B cell (primary cell): ENCODE data around the gene CHRNA7. TPM values are rescaled to one million over a fixed set of nuclear protein-coding genes. Genes with fewer than 3 reads are reported as not detected.

ENCODE experiments used
- ATAC-seq: fragments of 200-7000 bp; cut with Tn5 transposase; one replicate; pipeline ENCODE4 v1.10.0; 2021; ENCODE audit warnings: low read depth, mild to moderate bottlenecking, moderate number of reproducible peaks, moderate library complexity
- CTCF ChIA-PET: fragments of 350-600 bp; sonication (Branson Sonifier 250); formaldehyde crosslinking; loops from one replicate; lab custom pipeline; 2021; ENCODE audit warnings: antibody characterized with exemption, inconsistent platforms; lab: Charles Lee
- POLR2A ChIA-PET: fragments of 350-600 bp; sonication (Branson Sonifier 250); formaldehyde crosslinking; loops from one replicate; lab custom pipeline; 2021; ENCODE audit warnings: antibody characterized with exemption; lab: Charles Lee
- DNase-seq: peaks from one replicate; pipeline ENCODE4 v3.0.0; 2013
- H2AFZ ChIP-seq: 2 replicates; pipeline ENCODE4 v1.6.1; 2012; ENCODE audit warnings: mild to moderate bottlenecking, low read depth, low read length; ENCODE audit not compliant: insufficient read depth, poor library complexity, severe bottlenecking
- H3K27ac ChIP-seq, 2 donors: 1 replicate in 1 of 2; 2 replicates in 1 of 2; pipeline ENCODE4 v1.5.1; 2012 to 2013; ENCODE audit warnings: low read length in 2 of 2, mild to moderate bottlenecking in 2 of 2, moderate library complexity in 1 of 2
- H3K27me3 ChIP-seq, 4 experiments: fragments of 200-600 bp in 1 of 4; sonication (generic) in 1 of 4; replicated peaks in 1 of 4; 1 replicate in 2 of 4; 2 replicates in 2 of 4; pipeline versions ENCODE4 v1.6.1 to v1.7.0; 2013 to 2016; ENCODE audit warnings: low read length in 3 of 4, mild to moderate bottlenecking in 2 of 4, mixed read lengths in 1 of 4, moderate library complexity in 1 of 4; ENCODE audit not compliant: insufficient read depth in 4 of 4, control insufficient read depth in 3 of 4; ENCODE audit errors: control extremely low read depth in 1 of 4
- H3K36me3 ChIP-seq, 2 experiments: replicated peaks in 1 of 2; 1 replicate in 1 of 2; 2 replicates in 1 of 2; pipeline versions ENCODE4 v1.6.1 to v1.7.1; 2013; ENCODE audit warnings: low read length in 1 of 2; ENCODE audit not compliant: insufficient read depth in 2 of 2, control insufficient read depth in 1 of 2; ENCODE audit errors: control extremely low read depth in 1 of 2, extremely low read depth in 1 of 2
- H3K4me1 ChIP-seq, 2 donors: fragments of 200-600 bp in 1 of 2; sonication (generic) in 1 of 2; 1 replicate in 1 of 2; 2 replicates in 1 of 2; pipeline versions ENCODE4 v1.5.1 to v1.6.1; 2013 to 2017; ENCODE audit warnings: low read length in 2 of 2; ENCODE audit not compliant: control insufficient read depth in 2 of 2, insufficient read depth in 2 of 2
- H3K4me2 ChIP-seq: replicated peaks from 2 replicates; pipeline ENCODE3; 2012; ENCODE audit warnings: mild to moderate bottlenecking, low read depth, low read length; ENCODE audit not compliant: poor library complexity, severe bottlenecking
- H3K4me3 ChIP-seq, 5 experiments: fragments of 200-600 bp in 1 of 5; sonication (generic) in 1 of 5; 1 replicate in 3 of 5; 2 replicates in 2 of 5; pipeline versions ENCODE4 v1.5.1 to v1.7.0; 2011 to 2016; ENCODE audit warnings: low read length in 4 of 5, mild to moderate bottlenecking in 4 of 5, low read depth in 2 of 5, control low read depth in 1 of 5, moderate library complexity in 1 of 5; ENCODE audit not compliant: insufficient read depth in 1 of 5; ENCODE audit errors: control extremely low read depth in 1 of 5, extremely low read depth in 1 of 5
- H3K79me2 ChIP-seq: fragments of 200-600 bp; sonication (generic); one replicate; pipeline ENCODE4 v1.6.0; 2016; ENCODE audit warnings: low read length; ENCODE audit not compliant: control insufficient read depth, insufficient read depth
- H3K9ac ChIP-seq: fragments of 200-600 bp; sonication (generic); 2 replicates; pipeline ENCODE4 v1.6.1; 2017; ENCODE audit warnings: mild to moderate bottlenecking, low read length, moderate library complexity
- H3K9me3 ChIP-seq, 3 donors: one replicate each; pipeline versions ENCODE4 v1.6.1 to v1.7.1; 2013; ENCODE audit warnings: low read length in 2 of 3; ENCODE audit not compliant: control insufficient read depth in 2 of 3, insufficient read depth in 1 of 3; ENCODE audit errors: control extremely low read depth in 1 of 3
- H4K20me1 ChIP-seq: 2 replicates; pipeline ENCODE4 v1.6.0; 2012; ENCODE audit warnings: mild to moderate bottlenecking, low read length; ENCODE audit not compliant: insufficient read depth, control insufficient read depth, poor library complexity, severe bottlenecking
- H3K27ac Mint-ChIP-seq: one replicate; pipeline ENCODE4 v1.8.0; 2021; ENCODE audit warnings: mixed read lengths
- H3K27me3 Mint-ChIP-seq: one replicate; pipeline ENCODE4 v1.8.0; 2021; ENCODE audit warnings: mixed read lengths
- H3K4me1 Mint-ChIP-seq: one replicate; pipeline ENCODE4 v1.8.0; 2021; ENCODE audit warnings: mixed read lengths
- H3K4me3 Mint-ChIP-seq: one replicate; pipeline ENCODE4 v1.8.0; 2021; ENCODE audit warnings: mixed read lengths
- H3K9me3 Mint-ChIP-seq: one replicate; pipeline ENCODE4 v1.8.0; 2022; ENCODE audit warnings: mixed read lengths; ENCODE audit not compliant: insufficient read depth
- CTCF ChIP-seq: fragments of 200-600 bp; IDR thresholded peaks from one replicate; pipeline ENCODE4 v1.8.0; 2022; ENCODE audit warnings: antibody characterized with exemption, mild to moderate bottlenecking
- EZH2 ChIP-seq: IDR thresholded peaks from 2 replicates; pipeline ENCODE4 v1.6.1; 2012; ENCODE audit warnings: borderline replicate concordance, low read depth, mild to moderate bottlenecking, moderate library complexity, low read length; ENCODE audit not compliant: insufficient read depth, poor library complexity, severe bottlenecking
- WGBS: methylation state at CpG from one replicate; pipeline ENCODE4 v1.1.5; 2013; ENCODE audit warnings: missing lambda C conversion rate; ENCODE audit not compliant: insufficient coverage; 5-methylcytosine and 5-hydroxymethylcytosine counted together
- intact Hi-C: fragments of 100-400 bp; cut with micrococcal nuclease; formaldehyde crosslinking; loops from one replicate; pipeline ENCODE4 v1.10.0; 2022
- polyA plus RNA-seq: library from polyadenylated mRNA; depleted of rRNA; stranded (reverse); fragments of >200 nt; gene quantifications from 2 replicates; pipeline ENCODE4 v1.2.3, GENCODE V29; 2012
- total RNA-seq, 2 donors: library from RNA; stranded (reverse); fragments of 120-200 nt in 1 of 2; gene quantifications; 1 replicate in 1 of 2; 2 replicates in 1 of 2; pipeline versions ENCODE4 v1.2.3 to v1.2.4, GENCODE V29; 2013 to 2022

Gene CHRNA7
- total and polyA plus RNA-seq, 2 donors (not counting 1 experiment from before 2014, with no cell fraction given) = 0.16 TPM; not detected in 1

- peaks cover 12% of the 10 kb centered on the region for H3K27me3 Mint-ChIP-seq
- no peaks in the 10 kb centered on the region for H3K4me1 Mint-ChIP-seq
- CTCF ChIA-PET = no interaction called here
Observed at GRCh38 chr15:32130823-32131222, 100.5 kb downstream of the CHRNA7 start.

GRCh38 chr15:32131803-32132202, 101.5 kb downstream of the CHRNA7 start:
- Mint-ChIP-seq H3K4me1 (no peaks in the 10 kb centered on the region), H3K27ac (no peak overlapping the region), H3K4me3 (no peak overlapping the region), H3K9me3 (no peaks in the 10 kb centered on the region), H3K27me3 (peaks cover 12% of the 10 kb centered on the region)
- DNase-seq (no peak), ATAC-seq (no peak)
- H2AFZ ChIP-seq = no peak overlapping the region
- no peak overlapping the region for H3K4me2 ChIP-seq
- TF ChIP-seq CTCF (no peak), EZH2 (no peak)
- no peaks in the 10 kb centered on the region for H4K20me1 ChIP-seq
- ChIA-PET POLR2A (no interaction called here), CTCF (no interaction called here)
- no peaks in the 10 kb centered on the region for H3K4me1 ChIP-seq
- peaks cover 0 to 8% (median 0%) of the 10 kb centered on the region in 4 experiments for H3K27me3 ChIP-seq
- H3K9ac ChIP-seq = no peak overlapping the region
- no peak overlapping the region for H3K27ac ChIP-seq
- H3K9me3 ChIP-seq = no peaks in the 10 kb centered on the region
- 78% methylated on average over 2 of the region's 4 CpGs for WGBS
- H3K79me2 ChIP-seq = no peaks in the 10 kb centered on the region
- intact Hi-C loops = no loop called here
- no peak overlapping the region for H3K4me3 ChIP-seq
- no peaks in the 10 kb centered on the region for H3K36me3 ChIP-seq

More at GRCh38 chr15:32130823-32131222, 100.5 kb downstream of the CHRNA7 start:
- Histone ChIP-seq H3K4me1 (no peaks in the 10 kb centered on the region), H3K27ac (no peak overlapping the region), H3K4me2 (no peak overlapping the region), H3K9me3 (no peaks in the 10 kb centered on the region), H3K36me3 (no peaks in the 10 kb centered on the region), H3K4me3 (no peak overlapping the region), H4K20me1 (no peaks in the 10 kb centered on the region), H3K79me2 (no peaks in the 10 kb centered on the region), H2AFZ (no peak overlapping the region), H3K9ac (no peak overlapping the region), H3K27me3 (peaks cover 0 to 8% (median 0%) of the 10 kb centered on the region in 4 experiments)
- POLR2A ChIA-PET = no interaction called here
- H3K27ac Mint-ChIP-seq = no peak overlapping the region
- TF ChIP-seq EZH2 = no peak
- TF ChIP-seq CTCF = no peak
- ATAC-seq (no peak), DNase-seq (no peak)
- no peaks in the 10 kb centered on the region for H3K9me3 Mint-ChIP-seq
- intact Hi-C loops = no loop called here
- H3K4me3 Mint-ChIP-seq = no peak overlapping the region
- 100% methylated on average over 2 of the region's 3 CpGs for WGBS
